DND-41 (cell line): ENCODE results near the gene MRPL20.

Experiments used
- ATAC-seq: fragments of 200-7000 bp; cut with Tn5 transposase; 3 replicates; pipeline ENCODE4 v1.9.1; 2021; ENCODE audit warnings: low read depth; ENCODE audit not compliant: insufficient read depth
- DNase-seq: peaks from one replicate; pipeline ENCODE4 v3.0.0-alpha.2; 2020
- H2AFZ ChIP-seq: 2 replicates; pipeline ENCODE4 v1.6.0; 2012; ENCODE audit warnings: low read depth, low read length
- H3K27ac ChIP-seq: 2 replicates; pipeline ENCODE4 v1.5.1; 2012; ENCODE audit warnings: low read length, inconsistent platforms
- H3K27me3 ChIP-seq: fragments of 200-600 bp; sonication (generic); 2 replicates; pipeline ENCODE4 v1.6.0; 2012; ENCODE audit warnings: low read length, mild to moderate bottlenecking, inconsistent platforms; ENCODE audit not compliant: insufficient read depth, poor library complexity
- H3K36me3 ChIP-seq: 2 replicates; pipeline ENCODE4 v1.5.1; 2012; ENCODE audit warnings: low read length, inconsistent platforms; ENCODE audit not compliant: insufficient read depth
- H3K4me1 ChIP-seq: 2 replicates; pipeline ENCODE4 v1.5.1; 2012; ENCODE audit warnings: mild to moderate bottlenecking, low read length; ENCODE audit not compliant: insufficient read depth
- H3K4me2 ChIP-seq: 2 replicates; pipeline ENCODE4 v1.6.0; 2012; ENCODE audit warnings: mild to moderate bottlenecking, moderate library complexity, low read length, inconsistent platforms; ENCODE audit not compliant: insufficient read depth
- H3K4me3 ChIP-seq, 2 experiments: fragments of 200-600 bp in 1 of 2; shearing (Covaris generic) in 1 of 2; 2 replicates each; pipeline ENCODE4 v1.5.1; 2012 to 2016; ENCODE audit warnings: inconsistent platforms in 2 of 2, low read length in 2 of 2, mild to moderate bottlenecking in 2 of 2, low read depth in 1 of 2, moderate library complexity in 1 of 2
- H3K79me2 ChIP-seq: 2 replicates; pipeline ENCODE4 v1.6.0; 2012; ENCODE audit warnings: low read length, inconsistent platforms; ENCODE audit not compliant: insufficient read depth
- H3K9ac ChIP-seq: 2 replicates; pipeline ENCODE4 v1.6.0; 2012; ENCODE audit warnings: low read depth, mild to moderate bottlenecking, inconsistent platforms, low read length, moderate library complexity
- H3K9me3 ChIP-seq: 2 replicates; pipeline ENCODE4 v1.5.1; 2012; ENCODE audit warnings: low read length, moderate library complexity, mild to moderate bottlenecking, inconsistent platforms; ENCODE audit not compliant: insufficient read depth, severe bottlenecking
- H4K20me1 ChIP-seq: 2 replicates; pipeline ENCODE4 v1.6.0; 2012; ENCODE audit warnings: low read length; ENCODE audit not compliant: insufficient read depth
- EZH2 ChIP-seq: IDR thresholded peaks from 3 replicates; pipeline ENCODE4 v1.6.1; 2012; ENCODE audit warnings: borderline replicate concordance, low read depth, mild to moderate bottlenecking, moderate library complexity, low read length, inconsistent platforms; ENCODE audit not compliant: severe bottlenecking
- TF ChIP-seq, protein P1 (sequence below): IDR thresholded peaks from 2 replicates; pipeline ENCODE4 v1.5.1; 2012; ENCODE audit warnings: borderline replicate concordance, low read length, moderate library complexity, mild to moderate bottlenecking; ENCODE audit not compliant: poor library complexity, severe bottlenecking; ENCODE audit errors: extremely low read depth

MRPL20 gene

DNA sequence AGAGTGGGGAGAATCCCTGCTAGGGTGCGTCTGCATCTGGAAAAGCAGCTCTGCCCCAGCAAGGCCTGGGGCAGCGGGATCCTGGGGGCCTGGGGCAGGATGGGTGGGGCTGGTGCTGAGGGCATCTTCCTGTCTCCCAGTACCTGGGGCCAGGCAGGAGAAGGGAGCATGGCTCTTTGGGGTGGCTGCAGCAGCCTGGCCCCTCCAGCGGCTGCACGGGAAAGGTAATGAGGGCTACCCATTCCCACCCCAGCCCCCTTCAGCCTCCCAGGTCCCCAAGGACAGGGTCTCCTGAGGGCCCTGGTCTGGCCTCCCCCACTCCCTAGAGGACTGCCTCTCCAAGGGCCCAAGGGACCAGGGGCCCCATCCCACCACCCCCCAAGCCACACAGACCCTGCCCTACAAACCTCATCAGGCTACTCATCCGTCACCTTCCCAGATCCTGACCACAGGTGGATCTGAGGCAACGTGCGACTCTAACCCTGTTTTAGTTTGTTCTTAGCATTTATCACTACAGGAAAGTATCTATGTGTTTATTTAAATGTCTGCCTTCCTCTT is 14.9 kb upstream of the MRPL20 start:
- Histone ChIP-seq H4K20me1 (no peaks in the 10 kb centered on the region), H3K27ac (no peak overlapping the region), H3K4me1 (peaks cover 5% of the 10 kb centered on the region; the same call in 1 of the 2 replicates), H3K36me3 (no peaks in the 10 kb centered on the region), H3K79me2 (no peaks in the 10 kb centered on the region), H3K9me3 (no peaks in the 10 kb centered on the region), H3K4me2 (no peak overlapping the region), H3K27me3 (no peaks in the 10 kb centered on the region), H2AFZ (no peak overlapping the region), H3K9ac (no peak overlapping the region), H3K4me3 (no peak overlapping the region)
- DNase-seq, result no peak
- no peak for TF ChIP-seq EZH2
- TF ChIP-seq, protein P1, sequence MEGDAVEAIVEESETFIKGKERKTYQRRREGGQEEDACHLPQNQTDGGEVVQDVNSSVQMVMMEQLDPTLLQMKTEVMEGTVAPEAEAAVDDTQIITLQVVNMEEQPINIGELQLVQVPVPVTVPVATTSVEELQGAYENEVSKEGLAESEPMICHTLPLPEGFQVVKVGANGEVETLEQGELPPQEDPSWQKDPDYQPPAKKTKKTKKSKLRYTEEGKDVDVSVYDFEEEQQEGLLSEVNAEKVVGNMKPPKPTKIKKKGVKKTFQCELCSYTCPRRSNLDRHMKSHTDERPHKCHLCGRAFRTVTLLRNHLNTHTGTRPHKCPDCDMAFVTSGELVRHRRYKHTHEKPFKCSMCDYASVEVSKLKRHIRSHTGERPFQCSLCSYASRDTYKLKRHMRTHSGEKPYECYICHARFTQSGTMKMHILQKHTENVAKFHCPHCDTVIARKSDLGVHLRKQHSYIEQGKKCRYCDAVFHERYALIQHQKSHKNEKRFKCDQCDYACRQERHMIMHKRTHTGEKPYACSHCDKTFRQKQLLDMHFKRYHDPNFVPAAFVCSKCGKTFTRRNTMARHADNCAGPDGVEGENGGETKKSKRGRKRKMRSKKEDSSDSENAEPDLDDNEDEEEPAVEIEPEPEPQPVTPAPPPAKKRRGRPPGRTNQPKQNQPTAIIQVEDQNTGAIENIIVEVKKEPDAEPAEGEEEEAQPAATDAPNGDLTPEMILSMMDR, result no peak
- no peak for ATAC-seq

DNA sequence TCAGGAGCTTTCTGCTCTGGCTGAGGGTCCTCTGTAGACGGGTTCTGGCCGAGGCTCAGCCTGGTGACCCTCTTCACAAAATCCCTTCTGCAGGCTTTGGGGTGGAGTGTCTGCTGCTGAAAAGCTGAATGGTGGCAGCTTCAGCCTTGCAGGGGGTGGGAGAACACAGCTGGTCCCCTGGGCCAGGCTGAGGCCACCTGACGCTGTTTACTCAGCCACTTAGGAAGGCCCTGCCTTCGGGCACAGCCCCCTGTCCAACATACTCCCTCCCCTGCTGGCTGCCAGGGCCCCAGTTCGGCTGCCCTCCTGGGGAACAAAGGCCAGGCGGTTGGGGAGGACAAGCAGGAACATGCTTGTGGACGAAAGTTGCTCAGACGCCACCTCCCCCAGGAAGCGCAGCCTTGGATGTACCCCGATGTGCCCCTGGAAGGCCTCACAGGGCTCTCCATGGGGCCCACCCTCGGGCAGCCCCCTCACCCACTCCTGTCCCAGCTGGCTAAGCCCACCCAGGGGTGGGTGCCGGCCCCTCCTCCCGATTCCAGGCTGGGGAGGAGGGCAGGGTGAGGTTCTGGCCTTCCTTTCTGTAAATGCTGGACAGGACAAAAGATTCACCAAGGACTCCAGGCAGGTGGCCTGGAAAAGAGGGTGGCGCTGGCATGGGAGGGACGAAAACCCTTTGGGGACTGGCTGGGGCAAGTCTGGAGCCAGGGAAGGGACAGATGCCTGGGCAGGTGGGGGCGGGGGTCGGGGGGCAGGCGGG is 14.2 kb upstream of the MRPL20 start, which contains the start of gene ANKRD65:
Gene ANKRD65, minus strand, starts transcription at position 130 of the 760 bp plus-strand sequence. CDS start 271 bp downstream, outside the sequence.
- H3K4me3 ChIP-seq, result no peak within 1 kb of the TSS
- H3K9ac ChIP-seq, result no peak within 1 kb of the TSS
- no peaks in the 10 kb centered on the region for H3K4me1 ChIP-seq
- H3K9me3 ChIP-seq, result no peaks in the 10 kb centered on the region
- H3K27ac ChIP-seq, result no peak within 1 kb of the TSS
- H3K36me3 ChIP-seq, result no peaks in the 10 kb centered on the region
- TF ChIP-seq, protein P1, result no peak
- TF ChIP-seq EZH2, result no peak
- ATAC-seq, result no peak
- no peaks in the 10 kb centered on the region for H3K27me3 ChIP-seq
- no peak within 1 kb of the TSS for H2AFZ ChIP-seq
- no peak for DNase-seq
- no peaks in the 10 kb centered on the region for H4K20me1 ChIP-seq
- H3K4me2 ChIP-seq, result no peak within 1 kb of the TSS
- no peaks in the 10 kb centered on the region for H3K79me2 ChIP-seq

DNA sequence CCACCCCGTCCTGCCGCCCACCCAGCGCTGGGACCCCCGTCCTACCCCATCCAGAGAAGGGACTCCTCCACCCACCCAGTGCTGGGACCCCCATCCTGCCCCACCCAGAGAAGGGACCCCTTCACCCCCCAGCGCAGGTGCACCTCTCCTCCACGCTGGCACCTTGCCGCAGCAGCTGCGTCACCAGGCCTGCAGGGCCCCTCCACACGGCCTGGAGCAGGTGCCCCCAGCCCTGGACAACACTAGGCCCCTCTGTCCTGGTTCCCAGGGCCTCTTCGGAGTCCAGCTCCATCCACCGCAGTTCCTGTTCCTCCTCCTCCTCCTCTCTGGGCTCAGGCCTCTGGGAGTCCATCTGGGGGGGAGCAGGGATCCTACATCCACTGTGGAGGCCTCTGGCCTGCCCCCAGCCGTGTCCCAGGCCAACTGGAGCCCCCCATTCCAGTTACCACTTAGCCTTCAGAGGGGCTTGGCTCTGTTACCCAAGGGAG is 13.6 kb upstream of the MRPL20 start:
- no peak for ATAC-seq
- H3K4me1 ChIP-seq, result no peaks in the 10 kb centered on the region

More for the DNA sequence above, 13.6 kb upstream of the MRPL20 start:
- no peak overlapping the region for H3K27ac ChIP-seq
- H3K4me2 ChIP-seq, result no peak overlapping the region
- no peaks in the 10 kb centered on the region for H3K79me2 ChIP-seq
- DNase-seq, result no peak
- TF ChIP-seq EZH2, result no peak
- TF ChIP-seq, protein P1, result no peak
- no peaks in the 10 kb centered on the region for H3K27me3 ChIP-seq
- no peaks in the 10 kb centered on the region for H3K36me3 ChIP-seq
- no peaks in the 10 kb centered on the region for H4K20me1 ChIP-seq
- H3K9ac ChIP-seq, result no peak overlapping the region
- H2AFZ ChIP-seq, result no peak overlapping the region
- H3K9me3 ChIP-seq, result no peaks in the 10 kb centered on the region
- no peak overlapping the region for H3K4me3 ChIP-seq
